ENCODE data around the gene HLA-F.

The HLA-F gene

DNA sequence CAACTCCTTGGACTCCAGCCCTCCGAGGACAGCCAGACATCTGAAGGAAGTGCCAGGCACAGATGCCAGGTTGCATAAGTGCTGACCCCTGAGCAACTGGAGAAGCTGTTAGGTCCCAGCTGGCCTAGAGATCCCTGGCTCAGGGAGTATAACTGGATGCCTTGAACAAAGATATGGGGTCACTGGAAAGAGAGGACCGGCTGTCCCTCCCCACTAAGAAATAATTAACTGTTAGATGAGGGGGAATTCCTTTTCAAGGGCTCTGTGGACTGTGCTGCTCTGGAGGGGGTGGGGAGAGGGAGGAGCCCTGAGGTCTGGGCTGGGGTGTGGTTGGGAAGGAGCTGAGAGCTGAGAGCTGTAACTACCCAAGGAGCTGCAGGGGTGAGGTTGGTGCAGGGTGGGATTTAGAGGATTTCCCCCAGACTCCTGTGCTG is 39.6 kb downstream of the HLA-F start:
- DNase-seq (ENCODE audit: low read depth in 2 of 2) = no peak

DNA sequence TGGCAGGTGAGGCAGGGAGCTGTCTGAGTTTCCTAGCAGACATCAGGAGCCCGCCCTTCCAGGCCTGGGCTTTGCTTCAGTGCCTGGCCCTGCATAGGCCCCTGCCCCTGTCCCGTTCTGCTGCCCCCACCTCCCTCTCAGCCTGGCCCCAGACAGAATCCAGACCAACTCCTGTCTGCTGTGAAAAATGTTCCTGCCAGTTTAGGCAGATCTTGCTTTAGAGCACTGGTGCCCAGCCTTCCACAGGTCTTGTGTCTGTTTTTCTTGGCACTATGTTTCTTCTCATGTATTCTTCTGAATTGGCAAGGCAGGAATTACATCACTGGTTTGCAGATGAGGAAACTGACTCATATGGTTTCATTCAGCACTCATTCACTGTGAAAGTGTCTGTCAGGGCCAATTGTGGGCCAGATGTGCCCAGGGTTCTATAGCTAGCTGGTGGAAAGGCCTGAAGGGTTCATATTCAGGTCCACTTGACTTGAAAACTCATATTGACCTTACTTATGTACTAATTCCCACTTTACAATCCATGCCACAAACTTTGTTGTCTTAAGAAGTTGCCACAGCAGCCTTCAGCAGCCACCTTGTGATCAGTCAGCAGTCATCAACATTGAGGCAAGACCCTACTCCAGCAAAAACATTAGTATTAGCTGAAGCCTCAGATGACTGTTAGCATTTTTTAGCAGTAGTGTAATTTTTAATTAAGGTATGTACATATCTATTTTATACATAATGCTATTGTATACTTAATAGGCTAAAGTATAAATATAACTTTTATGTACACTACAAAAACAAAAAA is 40.5 kb downstream of the HLA-F start:
- peak in 1 of 2 donors; percentile 10 for DNase-seq (ENCODE audit: low read depth in 2 of 2)

- no peak for DNase-seq (ENCODE audit: low read depth in 2 of 2)
Observed at GRCh38 chr6:29764422-29765196, 41.4 kb downstream of the HLA-F start.

GRCh38 chr6:29769336-29769735 is 46.1 kb downstream of the HLA-F start:
- no peak for DNase-seq (ENCODE audit: low read depth in 2 of 2)

DNA sequence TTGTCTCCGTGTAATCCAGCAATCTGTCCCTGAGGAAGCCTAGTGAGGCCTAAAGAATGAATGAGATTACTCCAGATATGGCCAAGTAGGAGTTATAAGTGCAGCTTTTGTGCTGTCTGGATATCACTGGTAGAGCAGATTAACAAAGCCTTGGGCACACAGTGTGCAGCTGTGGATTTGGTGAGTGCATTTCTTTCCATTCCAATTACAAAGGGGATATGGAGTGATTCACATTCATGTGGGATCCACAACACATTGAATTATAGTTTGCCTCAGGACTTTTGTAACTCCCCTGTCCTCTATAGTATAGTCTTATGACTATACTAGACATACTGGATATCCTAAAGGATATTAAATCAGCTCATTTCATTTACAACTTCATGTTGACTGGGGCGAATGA is 47.1 kb downstream of the HLA-F start:
- no peak for DNase-seq (ENCODE audit: low read depth in 2 of 2)

DNA sequence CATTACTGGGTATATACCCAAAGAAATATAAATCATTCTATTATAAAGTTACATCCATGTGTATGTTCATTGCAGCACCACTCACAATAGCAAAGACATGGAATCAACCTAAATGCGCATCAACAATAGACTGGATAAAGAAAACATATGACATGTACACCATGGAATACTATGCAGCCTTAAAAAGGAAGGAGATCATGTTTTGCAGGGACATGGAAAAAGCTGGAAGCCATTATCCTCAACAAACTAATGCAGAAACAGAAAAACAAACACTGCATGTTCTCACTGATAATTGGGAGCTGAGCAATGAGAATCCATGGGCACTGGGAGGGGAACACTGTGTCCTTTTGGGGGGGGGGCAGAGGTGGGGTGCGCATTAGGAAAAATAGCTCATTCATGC is 53.5 kb downstream of the HLA-F start:
- no peak for DNase-seq (ENCODE audit: low read depth in 2 of 2)
